Measurements from ENCODE around the gene EIPR1. TPM values are rescaled to one million over a fixed set of nuclear protein-coding genes. Genes with fewer than 3 reads are reported as not detected.

The EIPR1 gene
- total and polyA plus RNA-seq, 10 of the 15 experiments (the other 5 are each of a cell fraction or from before 2014, with no cell fraction given): 23.6 to 61.2 (median 42.2) TPM

GRCh38 chr2:3291750-3292149 lies 85.9 kb downstream of the EIPR1 start:
- Histone ChIP-seq H4K20me1 (ENCODE audit: control insufficient read depth, insufficient read depth) (no peaks in the 10 kb centered on the region), H3K27me3 (replicated peaks in 1 of 2; ENCODE audit: control insufficient read depth in 2 of 2, insufficient read depth in 2 of 2, low read length in 1 of 2) (no peaks in the 10 kb centered on the region), H3K4me2 (ENCODE audit: control insufficient read depth, insufficient read depth) (no peak overlapping the region), H3K4me1 (ENCODE audit: control insufficient read depth, insufficient read depth, low read length) (no peaks in the 10 kb centered on the region), H3K9me3 (replicated peaks; ENCODE audit: control insufficient read depth, insufficient read depth, low read length) (no peaks in the 10 kb centered on the region; the same call in 2 of the 3 replicates), H3K36me3 (ENCODE audit: control insufficient read depth in 2 of 2, insufficient read depth in 2 of 2, low read length in 1 of 2) (no peaks in the 10 kb centered on the region), H3K4me3 (no peak overlapping the region), H3K9ac (ENCODE audit: control insufficient read depth, insufficient read depth, low read length) (no peak overlapping the region), H3K79me2 (ENCODE audit: control insufficient read depth, insufficient read depth, low read length) (no peaks in the 10 kb centered on the region; the same call in 1 of the 2 replicates), H3K27ac (ENCODE audit: control insufficient read depth, insufficient read depth) (no peak overlapping the region), H2AFZ (ENCODE audit: control insufficient read depth, low read depth, low read length) (no peak overlapping the region)
- ChIA-PET POLR2A (no interaction called here), RAD21 (ENCODE audit: unreplicated experiment) (no interaction called here), SMC1A (ENCODE audit: uncharacterized antibody, unreplicated experiment) (no interaction called here), CTCF (no interaction called here)
- intact Hi-C loops (cut with micrococcal nuclease; ENCODE audit: unreplicated experiment): no loop called here
- no peak for FAIRE-seq
- in situ Hi-C loops (cut with MboI): no loop called here
- BruUV-seq (replicated peaks): no TSS peak
- no peak for ATAC-seq
- DNase-seq (ENCODE audit: low read depth, low spot score): no peak
- 99% methylated on average over 7 of the region's 7 CpGs for WGBS (ENCODE audit: insufficient coverage, insufficient replicate concordance, low lambda C conversion rate, missing lambda C conversion rate)
- TF ChIP-seq TCF12 (IDR thresholded peaks at IDR 0.05; ENCODE audit: low read depth, low read length) (no peak), ESRRA (IDR thresholded peaks at IDR 0.05; ENCODE audit: low read length) (no peak), STAT1 (conservative IDR thresholded peaks at IDR 0.05) (no peak), CREM (IDR thresholded peaks at IDR 0.05; ENCODE audit: low read depth) (no peak), EGR1 (IDR thresholded peaks at IDR 0.05; ENCODE audit: borderline replicate concordance in 1 of 2, low read depth in 2 of 2, low read length in 2 of 2) (no peak), EED (IDR thresholded peaks at IDR 0.05; ENCODE audit: low read depth) (no peak), SMAD1 (IDR thresholded peaks at IDR 0.05; ENCODE audit: low read depth, partially characterized antibody) (no peak), ELK1 (IDR thresholded peaks at IDR 0.05; ENCODE audit: low read depth, low read length) (no peak), NFYA (IDR thresholded peaks at IDR 0.05; ENCODE audit: borderline replicate concordance, low read depth, low read length) (no peak), E4F1 (IDR thresholded peaks at IDR 0.05; ENCODE audit: borderline replicate concordance, partially characterized antibody) (no peak), RAD21 (IDR thresholded peaks at IDR 0.05; ENCODE audit: insufficient read depth, low read depth, low read length) (no peak), ZSCAN29 (IDR thresholded peaks at IDR 0.05) (no peak), SMAD5 (IDR thresholded peaks at IDR 0.05; ENCODE audit: low read depth) (no peak)
- TF ChIP-seq, protein P1, sequence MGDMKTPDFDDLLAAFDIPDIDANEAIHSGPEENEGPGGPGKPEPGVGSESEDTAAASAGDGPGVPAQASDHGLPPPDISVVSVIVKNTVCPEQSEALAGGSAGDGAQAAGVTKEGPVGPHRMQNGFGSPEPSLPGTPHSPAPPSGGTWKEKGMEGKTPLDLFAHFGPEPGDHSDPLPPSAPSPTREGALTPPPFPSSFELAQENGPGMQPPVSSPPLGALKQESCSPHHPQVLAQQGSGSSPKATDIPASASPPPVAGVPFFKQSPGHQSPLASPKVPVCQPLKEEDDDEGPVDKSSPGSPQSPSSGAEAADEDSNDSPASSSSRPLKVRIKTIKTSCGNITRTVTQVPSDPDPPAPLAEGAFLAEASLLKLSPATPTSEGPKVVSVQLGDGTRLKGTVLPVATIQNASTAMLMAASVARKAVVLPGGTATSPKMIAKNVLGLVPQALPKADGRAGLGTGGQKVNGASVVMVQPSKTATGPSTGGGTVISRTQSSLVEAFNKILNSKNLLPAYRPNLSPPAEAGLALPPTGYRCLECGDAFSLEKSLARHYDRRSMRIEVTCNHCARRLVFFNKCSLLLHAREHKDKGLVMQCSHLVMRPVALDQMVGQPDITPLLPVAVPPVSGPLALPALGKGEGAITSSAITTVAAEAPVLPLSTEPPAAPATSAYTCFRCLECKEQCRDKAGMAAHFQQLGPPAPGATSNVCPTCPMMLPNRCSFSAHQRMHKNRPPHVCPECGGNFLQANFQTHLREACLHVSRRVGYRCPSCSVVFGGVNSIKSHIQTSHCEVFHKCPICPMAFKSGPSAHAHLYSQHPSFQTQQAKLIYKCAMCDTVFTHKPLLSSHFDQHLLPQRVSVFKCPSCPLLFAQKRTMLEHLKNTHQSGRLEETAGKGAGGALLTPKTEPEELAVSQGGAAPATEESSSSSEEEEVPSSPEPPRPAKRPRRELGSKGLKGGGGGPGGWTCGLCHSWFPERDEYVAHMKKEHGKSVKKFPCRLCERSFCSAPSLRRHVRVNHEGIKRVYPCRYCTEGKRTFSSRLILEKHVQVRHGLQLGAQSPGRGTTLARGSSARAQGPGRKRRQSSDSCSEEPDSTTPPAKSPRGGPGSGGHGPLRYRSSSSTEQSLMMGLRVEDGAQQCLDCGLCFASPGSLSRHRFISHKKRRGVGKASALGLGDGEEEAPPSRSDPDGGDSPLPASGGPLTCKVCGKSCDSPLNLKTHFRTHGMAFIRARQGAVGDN (IDR thresholded peaks at IDR 0.05): no peak
- TF ChIP-seq, protein P2, sequence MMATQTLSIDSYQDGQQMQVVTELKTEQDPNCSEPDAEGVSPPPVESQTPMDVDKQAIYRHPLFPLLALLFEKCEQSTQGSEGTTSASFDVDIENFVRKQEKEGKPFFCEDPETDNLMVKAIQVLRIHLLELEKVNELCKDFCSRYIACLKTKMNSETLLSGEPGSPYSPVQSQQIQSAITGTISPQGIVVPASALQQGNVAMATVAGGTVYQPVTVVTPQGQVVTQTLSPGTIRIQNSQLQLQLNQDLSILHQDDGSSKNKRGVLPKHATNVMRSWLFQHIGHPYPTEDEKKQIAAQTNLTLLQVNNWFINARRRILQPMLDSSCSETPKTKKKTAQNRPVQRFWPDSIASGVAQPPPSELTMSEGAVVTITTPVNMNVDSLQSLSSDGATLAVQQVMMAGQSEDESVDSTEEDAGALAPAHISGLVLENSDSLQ (IDR thresholded peaks at IDR 0.05): no peak
